H1 (cell line): ENCODE results near the gene IGSF9. TPM values are rescaled to one million over a fixed set of nuclear protein-coding genes. Genes with fewer than 3 reads are reported as not detected.

Source experiments
- CTCF ChIA-PET: fragments of 300-600 bp; sonication (Branson Sonifier 250); formaldehyde crosslinking; loops from one replicate; lab custom pipeline; 2021; ENCODE audit not compliant: partially characterized antibody; lab: Charles Lee
- POLR2A ChIA-PET: fragments of 300-600 bp; sonication (Branson Sonifier 250); formaldehyde crosslinking; loops from one replicate; lab custom pipeline; 2021; ENCODE audit warnings: inconsistent platforms; ENCODE audit not compliant: partially characterized antibody; lab: Charles Lee
- DNase-seq, 2 experiments: peaks; one replicate each; pipeline versions ENCODE4 v3.0.0 to v3.0.0-alpha.2; 2010 to 2022; ENCODE audit warnings: low spot score in 2 of 2, low read depth in 1 of 2, mixed read lengths in 1 of 2
- FAIRE-seq: peaks from 2 replicates; lab custom pipeline; 2011; peaks lifted over from hg19 to GRCh38; lab: Jason Lieb, UNC
- H2AFZ ChIP-seq: 2 replicates; pipeline ENCODE4 v1.8.1; 2012; ENCODE audit warnings: low read length, inconsistent platforms
- H2AK5ac ChIP-seq: 2 replicates; pipeline ENCODE4 v1.6.1; 2013; ENCODE audit warnings: low read depth, low read length
- H2BK120ac ChIP-seq: replicated peaks from 2 replicates; pipeline ENCODE3; 2013; ENCODE audit warnings: low read depth, low read length, inconsistent platforms
- H2BK12ac ChIP-seq: 2 replicates; pipeline ENCODE4 v1.6.1; 2013; ENCODE audit warnings: low read depth, low read length
- H2BK15ac ChIP-seq: 2 replicates; pipeline ENCODE4 v1.6.1; 2013; ENCODE audit warnings: low read length
- H2BK20ac ChIP-seq: 2 replicates; pipeline ENCODE4 v1.6.1; 2013; ENCODE audit warnings: low read length
- H2BK5ac ChIP-seq: 2 replicates; pipeline ENCODE4 v1.6.1; 2013; ENCODE audit warnings: low read depth, low read length
- H3K14ac ChIP-seq: 2 replicates; pipeline ENCODE4 v1.6.1; 2013; ENCODE audit warnings: inconsistent platforms; ENCODE audit not compliant: insufficient read length
- H3K18ac ChIP-seq: 2 replicates; pipeline ENCODE4 v1.6.1; 2013; ENCODE audit warnings: low read length; ENCODE audit errors: extremely low read depth
- H3K23ac ChIP-seq: 2 replicates; pipeline ENCODE4 v1.6.1; 2013; ENCODE audit warnings: inconsistent platforms; ENCODE audit not compliant: insufficient read length
- H3K23me2 ChIP-seq: 2 replicates; pipeline ENCODE4 v1.6.1; 2013; ENCODE audit warnings: low read depth, low read length
- H3K27ac ChIP-seq: 2 replicates; pipeline ENCODE4 v1.6.1; 2011; ENCODE audit warnings: low read depth, low read length, inconsistent platforms
- H3K27me3 ChIP-seq, 4 experiments: replicated peaks in 1 of 4; 1 replicate in 1 of 4; 2 replicates in 3 of 4; pipeline versions ENCODE4 v1.6.1 to v1.8.1; 2011 to 2013; ENCODE audit warnings: low read length in 3 of 4, mild to moderate bottlenecking in 3 of 4, inconsistent platforms in 2 of 4, mixed read lengths in 2 of 4, moderate library complexity in 1 of 4; ENCODE audit not compliant: control insufficient read depth in 3 of 4, insufficient read depth in 3 of 4; ENCODE audit errors: extremely low read depth in 1 of 4
- H3K36me3 ChIP-seq, 4 experiments: 2 replicates each; pipeline versions ENCODE4 v1.6.1 to v1.8.1; 2011 to 2013; ENCODE audit warnings: mild to moderate bottlenecking in 4 of 4, low read length in 3 of 4, moderate library complexity in 2 of 4, control low read depth in 1 of 4, inconsistent platforms in 1 of 4; ENCODE audit not compliant: insufficient read depth in 4 of 4, control insufficient read depth in 2 of 4
- H3K4ac ChIP-seq: replicated peaks from 2 replicates; pipeline ENCODE3; 2013; ENCODE audit warnings: low read length, low read depth, mixed read lengths, inconsistent platforms; ENCODE audit not compliant: insufficient read length
- H3K4me1 ChIP-seq, 4 experiments: replicated peaks in 1 of 4; 1 replicate in 1 of 4; 2 replicates in 3 of 4; pipeline versions ENCODE4 v1.6.1 to v1.8.1; 2011 to 2013; ENCODE audit warnings: low read length in 3 of 4, inconsistent platforms in 2 of 4, mixed read lengths in 1 of 4; ENCODE audit not compliant: insufficient read depth in 4 of 4, control insufficient read depth in 3 of 4
- H3K4me2 ChIP-seq, 2 experiments: 2 replicates each; pipeline versions ENCODE4 v1.6.1 to v1.8.1; 2011 to 2013; ENCODE audit warnings: low read depth in 2 of 2, low read length in 2 of 2, control low read depth in 1 of 2, inconsistent platforms in 1 of 2, mild to moderate bottlenecking in 1 of 2; ENCODE audit not compliant: insufficient read depth in 1 of 2
- H3K4me3 ChIP-seq, 4 experiments: fragments of 200-600, 300-600 bp in 1 of 4; sonication (generic), shearing (Covaris generic), sonication (Bioruptor Twin) in 1 of 4; 2 replicates each; pipeline versions ENCODE4 v1.5.1 to v1.8.1; 2011 to 2016; ENCODE audit warnings: low read length in 4 of 4, low read depth in 3 of 4, control low read depth in 2 of 4, inconsistent platforms in 2 of 4, mild to moderate bottlenecking in 2 of 4, mixed read lengths in 1 of 4, moderate library complexity in 1 of 4; ENCODE audit not compliant: insufficient read depth in 2 of 4; ENCODE audit errors: extremely low read depth in 1 of 4
- H3K56ac ChIP-seq: replicated peaks from 2 replicates; pipeline ENCODE3; 2013; ENCODE audit warnings: low read depth, mild to moderate bottlenecking, mixed read lengths, low read length, inconsistent platforms; ENCODE audit not compliant: insufficient read length
- H3K79me1 ChIP-seq: 2 replicates; pipeline ENCODE4 v1.6.1; 2013; ENCODE audit warnings: low read depth, low read length, control low read depth
- H3K79me2 ChIP-seq, 2 experiments: 2 replicates each; pipeline versions ENCODE4 v1.6.1 to v1.8.1; 2012 to 2013; ENCODE audit warnings: low read length in 2 of 2, mild to moderate bottlenecking in 2 of 2, inconsistent platforms in 1 of 2; ENCODE audit not compliant: insufficient read depth in 2 of 2, control insufficient read depth in 1 of 2
- H3K9ac ChIP-seq, 4 experiments: replicated peaks in 1 of 4; 1 replicate in 1 of 4; 2 replicates in 3 of 4; pipeline versions ENCODE4 v1.6.1 to v1.8.1; 2011 to 2013; ENCODE audit warnings: low read depth in 3 of 4, low read length in 3 of 4, control low read depth in 2 of 4, mild to moderate bottlenecking in 2 of 4, moderate library complexity in 2 of 4, inconsistent platforms in 1 of 4; ENCODE audit errors: extremely low read depth in 1 of 4
- H3K9me3 ChIP-seq, 2 experiments: 2 replicates each; pipeline versions ENCODE4 v1.6.1 to v1.8.1; 2012 to 2013; ENCODE audit warnings: mild to moderate bottlenecking in 2 of 2, moderate library complexity in 2 of 2, control low read depth in 1 of 2, inconsistent platforms in 1 of 2, low read depth in 1 of 2, low read length in 1 of 2, mixed read lengths in 1 of 2; ENCODE audit not compliant: insufficient read depth in 2 of 2
- H4K20me1 ChIP-seq, 2 experiments: replicated peaks in 1 of 2; 2 replicates each; pipeline versions ENCODE3 to v1.8.1; 2011 to 2013; ENCODE audit warnings: inconsistent platforms in 2 of 2, low read length in 2 of 2, mild to moderate bottlenecking in 1 of 2; ENCODE audit not compliant: insufficient read depth in 2 of 2, control insufficient read depth in 1 of 2
- H4K5ac ChIP-seq: 2 replicates; pipeline ENCODE4 v1.6.1; 2013; ENCODE audit warnings: low read length, low read depth, mixed read lengths, inconsistent platforms; ENCODE audit not compliant: insufficient read length
- H4K8ac ChIP-seq: 2 replicates; pipeline ENCODE4 v1.8.0; 2013; ENCODE audit warnings: mild to moderate bottlenecking, moderate library complexity, low read length, inconsistent platforms; ENCODE audit not compliant: insufficient read depth; ENCODE audit errors: extremely low read depth
- H4K91ac ChIP-seq: replicated peaks from 2 replicates; pipeline ENCODE3; 2013; ENCODE audit warnings: low read length, mixed read lengths, inconsistent platforms; ENCODE audit not compliant: insufficient read length
- CBX8 ChIP-seq: fragments of 300-800, 300-1000 bp; sonication (generic); IDR thresholded peaks from 2 replicates; pipeline ENCODE4 v1.7.1; 2016; ENCODE audit warnings: low read depth, low read length, borderline replicate concordance
- GTF2F1 ChIP-seq: IDR thresholded peaks from 2 replicates; pipeline ENCODE4 v1.6.1; 2012; ENCODE audit warnings: low read depth, low read length, improper control_type of control experiment, borderline replicate concordance
- POLR2A ChIP-seq, 2 experiments: IDR thresholded peaks; 1 replicate in 1 of 2; 2 replicates in 1 of 2; pipeline ENCODE4 v1.6.1; 2011; ENCODE audit warnings: low read depth in 2 of 2, low read length in 2 of 2, mild to moderate bottlenecking in 2 of 2; ENCODE audit errors: control extremely low read depth in 1 of 2
- SAP30 ChIP-seq: fragments of 300-600 bp; sonication (generic); IDR thresholded peaks from 2 replicates; pipeline ENCODE4 v1.7.1; 2012; ENCODE audit warnings: low read length, moderate library complexity, mild to moderate bottlenecking, inconsistent platforms; ENCODE audit not compliant: insufficient read depth, insufficient replicate concordance
- SRF ChIP-seq: IDR thresholded peaks from 2 replicates; pipeline ENCODE4 v1.6.1; 2011; ENCODE audit warnings: mild to moderate bottlenecking, low read depth, low read length, moderate library complexity
- SUZ12 ChIP-seq: fragments of 200-600 bp; sonication (generic); IDR thresholded peaks from 2 replicates; pipeline ENCODE4 v1.6.1; 2012; ENCODE audit warnings: mild to moderate bottlenecking, inconsistent platforms, low read length, moderate library complexity, mixed read lengths
- TAF1 ChIP-seq: IDR thresholded peaks from 2 replicates; pipeline ENCODE4 v1.6.1; 2011; ENCODE audit warnings: mild to moderate bottlenecking, low read depth, low read length
- WGBS, 2 experiments: shearing (Covaris generic) in 1 of 2; methylation state at CpG; one replicate each; pipeline versions ENCODE4 v1.1.6 to v1.1.7; 2013 to 2015; ENCODE audit warnings: low lambda C conversion rate in 2 of 2, mixed read lengths in 2 of 2, inconsistent platforms in 1 of 2, low coverage in 1 of 2, missing lambda C conversion rate in 1 of 2; ENCODE audit not compliant: insufficient replicate concordance in 2 of 2, insufficient coverage in 1 of 2, insufficient read length in 1 of 2; ENCODE audit errors: extremely low coverage in 1 of 2, missing lambda C conversion rate in 1 of 2; 5-methylcytosine and 5-hydroxymethylcytosine counted together
- polyA plus RNA-seq, 7 experiments: library from polyadenylated mRNA; depleted of rRNA in 3 of 7; stranded (reverse) in 5 of 7; unstranded in 2 of 7; fragments of >200 nt in 5 of 7; fragments of 200-250 nt in 2 of 7; gene quantifications; 1 replicate in 5 of 7; 2 replicates in 1 of 7; 4 replicates in 1 of 7; pipeline versions ENCODE4 v1.2.1 to v1.2.3, GENCODE V29; 2011 to 2013; ENCODE audit warnings: missing spikeins in 2 of 7, mixed read lengths in 2 of 7
- total RNA-seq: library from RNA; stranded (reverse); fragmentation: NEBNext Ultra II Directional; extraction: Animal tissue kit (Norgen Biotek cat#: 25700); gene quantifications from 2 replicates; pipeline ENCODE4 v1.2.1, GENCODE V29; 2021

The IGSF9 gene
- total and polyA plus RNA-seq, 2 of the 8 experiments (the other 6 are each of a cell fraction or from before 2014, with no cell fraction given), result 10.9 to 28.1 TPM

- POLR2A ChIA-PET, result no interaction called here
- H4K20me1 ChIP-seq, result no peaks in the 10 kb centered on the region
- peaks cover 0 to 3% (median under 1%) of the 10 kb centered on the region in 4 experiments; a peak in 1 of 7 replicates for H3K27me3 ChIP-seq
Observed at GRCh38 chr1:159979257-159979656, 33.8 kb upstream of the IGSF9 start.

More at GRCh38 chr1:159979257-159979656, 33.8 kb upstream of the IGSF9 start:
- H2AK5ac ChIP-seq, result no peak overlapping the region
- TF ChIP-seq POLR2A (IDR thresholded peaks at IDR 0.05; ENCODE audit: control extremely low read depth in 1 of 2, low read depth in 2 of 2, low read length in 2 of 2) (no peak), SUZ12 (no peak), SRF (no peak), GTF2F1 (no peak), SAP30 (no peak), CBX8 (no peak), TAF1 (no peak)
- TF ChIP-seq, all 59 proteins: peak for 0
- no peak overlapping the region for H3K18ac ChIP-seq
- H3K4me1 ChIP-seq, result 0 out of 7 replicates have a peak, but pooled peaks cover 0 to 2% (median 0%) of the 10 kb centered on the region in 4 experiments
- H2AFZ ChIP-seq, result no peak overlapping the region
- H2BK12ac ChIP-seq, result no peak overlapping the region
- no peaks in the 10 kb centered on the region for H3K9me3 ChIP-seq
- H3K4me3 ChIP-seq, result no peak overlapping the region
- H3K23me2 ChIP-seq, result no peaks in the 10 kb centered on the region
- H3K36me3 ChIP-seq, result no peaks in the 10 kb centered on the region
- no peak overlapping the region for H2BK5ac ChIP-seq
- no peak overlapping the region for H3K23ac ChIP-seq
- FAIRE-seq (no peak), DNase-seq (no peak)
- no peak overlapping the region for H3K27ac ChIP-seq
- no peaks in the 10 kb centered on the region for H3K79me1 ChIP-seq
- H4K8ac ChIP-seq, result no peak overlapping the region
- H3K4me2 ChIP-seq, result no peak overlapping the region
- no peak overlapping the region for H3K4ac ChIP-seq
- H3K56ac ChIP-seq, result no peak overlapping the region
- 74% methylated on average over 3 of the region's 3 CpGs; no CpG with 5 or more reads in 1 of the 2 experiments for WGBS, 2 experiments
- CTCF ChIA-PET, result interaction anchor here (0.7 to 1.5 kb wide), 3 partner anchors 9 to 20 kb away, joined by 3 read pairs; no protein-coding TSS in a partner anchor
- H4K91ac ChIP-seq, result no peak overlapping the region
- no peak overlapping the region for H4K5ac ChIP-seq
- no peaks in the 10 kb centered on the region for H3K79me2 ChIP-seq
- H2BK15ac ChIP-seq, result no peak overlapping the region
- H2BK120ac ChIP-seq, result no peak overlapping the region
- H3K9ac ChIP-seq, result no peak overlapping the region
- H2BK20ac ChIP-seq, result no peak overlapping the region
- no peak overlapping the region for H3K14ac ChIP-seq
